GM19463 (cell line): Measurements from ENCODE around the gene CFL1.
"Not testable (repeated sequence)": the region's sequence is repeated elsewhere in the genome, so short reads cannot be mapped to it uniquely, and the experiment has no call there.

Source experiments
- ATAC-seq: cut with Tn5 transposase; IDR thresholded peaks from one replicate; pipeline ENCODE4 v1.9.1; 2021; ENCODE audit warnings: mild to moderate bottlenecking, moderate library complexity; ENCODE audit not compliant: unreplicated experiment

Gene CFL1

GRCh38 chr11:65844231-65844872, 13.6 kb downstream of the CFL1 start:
- ATAC-seq: no peak

- ATAC-seq: no peak
Observed at GRCh38 chr11:65843811-65844210, 14.2 kb downstream of the CFL1 start.

- ATAC-seq: no peak
Observed at GRCh38 chr11:65842144-65842543, 15.8 kb downstream of the CFL1 start.

GRCh38 chr11:65834202-65834601, 23.8 kb downstream of the CFL1 start:
- ATAC-seq: no peak

- ATAC-seq: peak; percentile 99
Observed at GRCh38 chr11:65833297-65834030, 24.5 kb downstream of the CFL1 start, which contains the start of gene SNX32. TSS of gene SNX32 (plus strand) at chr11:65833963. CDS start at chr11:65834066, 103 bp downstream.

- not testable (repeated sequence) for ATAC-seq
Observed at GRCh38 chr11:65832231-65832630, 25.7 kb downstream of the CFL1 start.

GRCh38 chr11:65829459-65829858, 28.5 kb downstream of the CFL1 start:
- ATAC-seq: no peak

- no peak for ATAC-seq
Observed at GRCh38 chr11:65826984-65827735, 30.8 kb downstream of the CFL1 start.

GRCh38 chr11:65822776-65823528, 35.0 kb downstream of the CFL1 start:
- ATAC-seq: no peak

- ATAC-seq: no peak
Observed at GRCh38 chr11:65821107-65821506, 36.9 kb downstream of the CFL1 start.

- peak; percentile 78 for ATAC-seq
Observed at GRCh38 chr11:65817835-65818680, 39.9 kb downstream of the CFL1 start.

GRCh38 chr11:65817312-65817834, 40.6 kb downstream of the CFL1 start:
- no peak for ATAC-seq

GRCh38 chr11:65816696-65817095, 41.3 kb downstream of the CFL1 start:
- no peak for ATAC-seq

- ATAC-seq: no peak
Observed at GRCh38 chr11:65814986-65815565, 42.9 kb downstream of the CFL1 start.

- ATAC-seq: no peak
Observed at GRCh38 chr11:65814131-65814985, 43.6 kb downstream of the CFL1 start.

GRCh38 chr11:65811764-65812475, 46.1 kb downstream of the CFL1 start:
- ATAC-seq: no peak

GRCh38 chr11:65810046-65810868, 47.7 kb downstream of the CFL1 start:
- no peak for ATAC-seq
